Loucy (cell line): ENCODE results near the gene CSPG5.

ENCODE experiments used
- H2AFZ ChIP-seq: fragments of 200-600 bp; sonication (generic); 2 replicates; pipeline ENCODE4 v1.6.0; 2016; ENCODE audit warnings: antibody characterized with exemption, mild to moderate bottlenecking, low read length, moderate library complexity
- H3F3A ChIP-seq: fragments of 200-600 bp; 2 replicates; pipeline ENCODE4 v1.6.0; 2016; ENCODE audit warnings: antibody characterized with exemption, low read depth, mild to moderate bottlenecking
- H3K27me3 ChIP-seq: fragments of 200-600 bp; sonication (generic); 2 replicates; pipeline ENCODE4 v1.6.1; 2014; ENCODE audit warnings: low read length, mild to moderate bottlenecking; ENCODE audit not compliant: insufficient read depth, poor library complexity, severe bottlenecking
- H3K36me3 ChIP-seq: fragments of 200-600 bp; sonication (generic); 2 replicates; pipeline ENCODE4 v1.6.1; 2016; ENCODE audit warnings: low read length; ENCODE audit not compliant: insufficient read depth
- H3K4me1 ChIP-seq: fragments of 200-600 bp; sonication (generic); 2 replicates; pipeline ENCODE4 v1.5.1; 2014; ENCODE audit warnings: low read length, mild to moderate bottlenecking; ENCODE audit not compliant: insufficient read depth, poor library complexity, severe bottlenecking
- H3K4me2 ChIP-seq: fragments of 200-600 bp; sonication (generic); 2 replicates; pipeline ENCODE4 v1.6.0; 2014; ENCODE audit warnings: antibody characterized with exemption, low read length, low read depth, mild to moderate bottlenecking; ENCODE audit not compliant: poor library complexity, severe bottlenecking
- H3K4me3 ChIP-seq: fragments of 200-600 bp; sonication (generic); 2 replicates; pipeline ENCODE4 v1.5.1; 2014; ENCODE audit warnings: low read length, mild to moderate bottlenecking, mixed read lengths; ENCODE audit not compliant: poor library complexity, severe bottlenecking
- H3K79me2 ChIP-seq: fragments of 200-600 bp; sonication (generic); 2 replicates; pipeline ENCODE4 v1.6.1; 2014; ENCODE audit warnings: low read length; ENCODE audit not compliant: insufficient read depth
- H3K9ac ChIP-seq: fragments of 200-600 bp; sonication (generic); 2 replicates; pipeline ENCODE4 v1.6.0; 2014; ENCODE audit warnings: mild to moderate bottlenecking, low read depth, low read length, moderate library complexity; ENCODE audit not compliant: poor library complexity, severe bottlenecking
- H3K9me2 ChIP-seq: fragments of 200-600 bp; sonication (generic); replicated peaks from 2 replicates; pipeline ENCODE4 v1.6.1; 2016; ENCODE audit warnings: low read depth, low read length, mixed read lengths
- H3K9me3 ChIP-seq: fragments of 200-600 bp; sonication (generic); 2 replicates; pipeline ENCODE4 v1.6.1; 2014; ENCODE audit warnings: mild to moderate bottlenecking, antibody characterized with exemption, low read length, low read depth; ENCODE audit not compliant: insufficient read depth
- H4K20me1 ChIP-seq: fragments of 200-600 bp; sonication (generic); 2 replicates; pipeline ENCODE4 v1.6.0; 2014; ENCODE audit warnings: antibody characterized with exemption, low read length, mild to moderate bottlenecking; ENCODE audit not compliant: insufficient read depth, poor library complexity, severe bottlenecking
- CTCF ChIP-seq: fragments of 200-600 bp; sonication (generic); conservative IDR thresholded peaks from 2 replicates; pipeline ENCODE4 v1.5.1; 2014; ENCODE audit warnings: mild to moderate bottlenecking, antibody characterized with exemption, low read length
- EZH2phosphoT487 ChIP-seq: fragments of 200-600 bp; IDR thresholded peaks from 2 replicates; pipeline ENCODE4 v1.6.1; 2018; ENCODE audit warnings: antibody characterized with exemption, mild to moderate bottlenecking, moderate library complexity, borderline replicate concordance

Gene CSPG5

DNA sequence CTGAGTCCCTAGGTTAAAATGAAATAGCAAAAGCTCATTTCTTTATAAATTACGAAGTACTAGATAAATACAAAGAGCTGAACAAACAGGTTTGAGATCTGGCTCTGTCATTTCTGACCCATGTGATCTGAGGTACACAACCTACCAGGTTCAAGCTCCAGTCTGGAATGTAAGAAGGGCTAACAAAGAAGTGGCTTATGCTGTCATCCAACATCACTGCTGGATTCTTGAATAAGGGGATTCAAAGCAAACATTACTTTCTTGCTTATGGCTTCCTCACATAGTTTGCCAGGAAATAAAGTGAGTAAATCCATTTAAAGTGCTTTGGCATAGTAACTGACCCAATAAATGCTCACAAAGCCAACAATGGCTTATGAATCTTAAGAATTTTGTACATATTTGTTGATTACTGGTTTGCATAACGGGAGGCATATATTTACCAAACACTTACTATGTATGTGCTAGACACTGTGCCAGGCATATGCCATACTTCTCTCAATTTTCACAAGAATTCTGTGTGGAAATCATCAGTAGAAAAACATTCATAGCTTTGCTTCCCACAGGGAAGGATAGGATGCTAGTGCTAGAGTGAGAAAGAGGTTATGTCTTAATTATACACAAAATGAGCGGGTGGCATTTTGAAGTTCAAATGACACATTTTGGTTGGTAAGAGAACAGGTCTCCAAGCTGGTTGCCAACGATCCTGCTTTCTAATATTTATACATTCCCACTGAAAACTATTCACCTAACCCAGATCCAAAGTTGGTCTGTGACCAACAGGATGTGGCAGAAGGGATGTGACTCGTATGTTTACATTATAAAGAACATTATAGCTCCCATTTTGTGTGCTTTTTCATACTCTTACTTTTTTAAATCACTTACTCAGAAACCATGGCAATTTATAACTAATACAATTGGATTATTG is 38.7 kb upstream of the CSPG5 start:
- H3K9me2 ChIP-seq, result no peaks in the 10 kb centered on the region
- no peak overlapping the region for H2AFZ ChIP-seq
- no peak overlapping the region for H3K4me3 ChIP-seq
- H3K4me1 ChIP-seq, result no peaks in the 10 kb centered on the region
- TF ChIP-seq CTCF, result no peak
- TF ChIP-seq EZH2phosphoT487, result no peak
- H3F3A ChIP-seq, result no peaks in the 10 kb centered on the region
- no peaks in the 10 kb centered on the region for H3K79me2 ChIP-seq
- no peak overlapping the region for H3K9ac ChIP-seq
- H3K36me3 ChIP-seq, result peaks cover 96% of the 10 kb centered on the region
- H3K4me2 ChIP-seq, result no peak overlapping the region
- H3K27me3 ChIP-seq, result no peaks in the 10 kb centered on the region
- no peaks in the 10 kb centered on the region for H4K20me1 ChIP-seq
- H3K9me3 ChIP-seq, result no peaks in the 10 kb centered on the region

- Histone ChIP-seq H3K4me2 (no peak overlapping the region), H3K4me3 (no peak overlapping the region), H4K20me1 (no peaks in the 10 kb centered on the region), H3K36me3 (peaks cover 93% of the 10 kb centered on the region), H3F3A (no peaks in the 10 kb centered on the region; the same call in 1 of the 2 replicates), H3K27me3 (no peaks in the 10 kb centered on the region), H2AFZ (no peak overlapping the region), H3K9ac (no peak overlapping the region), H3K9me2 (no peaks in the 10 kb centered on the region), H3K79me2 (no peaks in the 10 kb centered on the region), H3K4me1 (no peaks in the 10 kb centered on the region), H3K9me3 (no peaks in the 10 kb centered on the region)
- TF ChIP-seq EZH2phosphoT487 (no peak), CTCF (no peak)
Observed at GRCh38 chr3:47614788-47615187, 36.1 kb upstream of the CSPG5 start.

- TF ChIP-seq EZH2phosphoT487, result no peak
- TF ChIP-seq CTCF, result no peak
- Histone ChIP-seq H3K79me2 (no peaks in the 10 kb centered on the region), H3K9ac (no peak overlapping the region), H3K9me3 (no peaks in the 10 kb centered on the region), H3F3A (no peaks in the 10 kb centered on the region; the same call in 1 of the 2 replicates), H3K9me2 (no peaks in the 10 kb centered on the region), H4K20me1 (no peaks in the 10 kb centered on the region), H3K36me3 (peaks cover 91% of the 10 kb centered on the region), H2AFZ (no peak overlapping the region), H3K4me2 (no peak overlapping the region), H3K4me1 (no peaks in the 10 kb centered on the region), H3K27me3 (no peaks in the 10 kb centered on the region), H3K4me3 (no peak overlapping the region)
Observed at GRCh38 chr3:47613722-47614121, 35.1 kb upstream of the CSPG5 start.
